ENCODE results near the gene IL1A. TPM values are rescaled to one million over a fixed set of nuclear protein-coding genes. Genes with fewer than 3 reads are reported as not detected.

IL1A gene
- total and polyA plus RNA-seq, 10 of the 15 experiments (the other 5 are each of a cell fraction or from before 2014, with no cell fraction given) = 0.10 to 8.7 (median 6.9) TPM

DNA sequence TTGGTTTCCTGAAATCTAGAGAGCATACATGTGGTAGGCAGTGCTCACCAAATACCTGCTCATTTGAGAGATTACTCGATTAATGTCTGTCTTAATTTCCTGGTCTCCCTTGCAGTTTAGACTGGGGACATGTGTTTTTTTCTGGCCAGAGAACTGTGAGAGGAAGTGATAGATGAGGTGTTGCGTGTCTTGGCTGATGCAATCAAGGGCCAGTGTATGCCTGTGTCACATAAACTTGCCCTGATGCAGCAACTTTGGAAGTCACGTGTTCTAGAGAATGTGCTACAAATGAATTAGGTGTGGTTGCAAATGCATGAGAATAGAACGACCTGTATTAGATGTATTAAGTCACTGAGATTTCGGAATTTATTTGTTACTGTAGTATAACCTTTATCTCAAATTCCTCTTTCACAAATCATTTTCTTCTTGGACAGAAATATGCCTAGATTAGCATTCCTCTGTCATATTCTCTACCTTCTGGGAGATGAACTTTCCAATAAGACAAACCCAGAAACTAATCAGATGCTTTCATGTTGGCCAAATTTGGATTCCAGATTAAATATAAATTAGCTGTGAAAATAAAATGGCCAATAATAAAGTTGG lies 9.9 kb upstream of the IL1A start:
- ChIA-PET CTCF (interaction anchor here (0.6 to 0.9 kb wide), 4 partner anchors 11 to 91 kb away, joined by 3 to 5 read pairs (median 4); no protein-coding TSS in a partner anchor), RAD21 (ENCODE audit: unreplicated experiment) (interaction anchor here (0.6 to 1.6 kb wide), 10 partner anchors 10 to 147 kb away, joined by 3 to 7 read pairs (median 4); partner anchors contain the start of gene IL1A), SMC1A (ENCODE audit: uncharacterized antibody, unreplicated experiment) (interaction anchor here (0.7 to 6.5 kb wide), 10 partner anchors 9 to 146 kb away, joined by 3 to 57 read pairs (median 4); partner anchors contain the start of gene IL1A), POLR2A (interaction anchor here (1.1 to 2.1 kb wide), 4 partner anchors 9 to 39 kb away, joined by 4 to 7 read pairs (median 4); partner anchors contain the start of gene IL1A)
- H3K79me2 ChIP-seq (ENCODE audit: control insufficient read depth, insufficient read depth, low read length) = no peaks in the 10 kb centered on the region
- DNase-seq (ENCODE audit: low read depth, low spot score) (no peak), FAIRE-seq (peak; percentile 56), ATAC-seq (peak; percentile 83)
- no TSS peak for BruUV-seq (replicated peaks)
- H3K4me2 ChIP-seq (ENCODE audit: control insufficient read depth, insufficient read depth) = peak overlapping the region; percentile 47; the same call in 1 of the 2 replicates
- 39% methylated on average over 5 of the region's 5 CpGs for WGBS (ENCODE audit: insufficient coverage, insufficient replicate concordance, low lambda C conversion rate, missing lambda C conversion rate)
- H3K4me3 ChIP-seq = no peak overlapping the region
- in situ Hi-C loops (cut with MboI) (no loop called here), intact Hi-C loops (cut with micrococcal nuclease; ENCODE audit: unreplicated experiment) (no loop called here)
- H3K27me3 ChIP-seq (replicated peaks in 1 of 2; ENCODE audit: control insufficient read depth in 2 of 2, insufficient read depth in 2 of 2, low read length in 1 of 2) = no peaks in the 10 kb centered on the region
- peak overlapping the region; percentile 67 for H2AFZ ChIP-seq (ENCODE audit: control insufficient read depth, low read depth, low read length)
- H3K27ac ChIP-seq (ENCODE audit: control insufficient read depth, insufficient read depth) = peak overlapping the region; percentile 64
- H4K20me1 ChIP-seq (ENCODE audit: control insufficient read depth, insufficient read depth) = no peaks in the 10 kb centered on the region
- H3K9ac ChIP-seq (ENCODE audit: control insufficient read depth, insufficient read depth, low read length) = no peak overlapping the region
- H3K9me3 ChIP-seq (replicated peaks; ENCODE audit: control insufficient read depth, insufficient read depth, low read length) = peaks cover 2% of the 10 kb centered on the region; the same call in 2 of the 3 replicates
- H3K4me1 ChIP-seq (ENCODE audit: control insufficient read depth, insufficient read depth, low read length) = peaks cover 13% of the 10 kb centered on the region
- no peaks in the 10 kb centered on the region for H3K36me3 ChIP-seq (ENCODE audit: control insufficient read depth in 2 of 2, insufficient read depth in 2 of 2, low read length in 1 of 2)
- TF ChIP-seq SPI1 (IDR thresholded peaks at IDR 0.05; ENCODE audit: borderline replicate concordance, insufficient read depth, low read depth, low read length) (peak; percentile 78; the same call in 1 of the 2 replicates), ATF7 (IDR thresholded peaks at IDR 0.05; ENCODE audit: low read depth) (peak; percentile 43; the same call in 1 of the 2 replicates), ETV6 (conservative IDR thresholded peaks at IDR 0.05 in 1 of 2, IDR thresholded peaks at IDR 0.05 in 1 of 2; ENCODE audit: borderline replicate concordance in 1 of 2, low read depth in 1 of 2) (peak in 1 of 2 experiments; percentile 56; a peak in 2 of 4 replicates), MYB (IDR thresholded peaks at IDR 0.05; ENCODE audit: borderline replicate concordance, low read depth, low read length) (no peak), CREB1 (IDR thresholded peaks at IDR 0.05; ENCODE audit: low read depth) (peak; percentile 97), NFYB (IDR thresholded peaks at IDR 0.05; ENCODE audit: insufficient read depth, low read depth, low read length) (no peak), EZH2 (IDR thresholded peaks at IDR 0.05; ENCODE audit: borderline replicate concordance, control insufficient read depth, low read depth, low read length) (no peak), CEBPB (IDR thresholded peaks at IDR 0.05; ENCODE audit: borderline replicate concordance in 1 of 2, low read depth in 2 of 2, low read length in 2 of 2) (peak in 1 of 2 experiments; percentile 88; a peak in 1 of 4 replicates), RAD51 (IDR thresholded peaks at IDR 0.05) (peak; percentile 82), CREM (IDR thresholded peaks at IDR 0.05; ENCODE audit: low read depth) (peak; percentile 94), SMAD1 (IDR thresholded peaks at IDR 0.05; ENCODE audit: low read depth, partially characterized antibody) (no peak), USF1 (IDR thresholded peaks at IDR 0.05; ENCODE audit: borderline replicate concordance, extremely low read length, insufficient read depth, low read depth, low read length) (peak; percentile 49), RUNX3 (IDR thresholded peaks at IDR 0.05; ENCODE audit: low read length) (peak; percentile 40), NRF1 (conservative IDR thresholded peaks at IDR 0.05; ENCODE audit: low read depth, low read length) (no peak)
- TF ChIP-seq, protein P1, sequence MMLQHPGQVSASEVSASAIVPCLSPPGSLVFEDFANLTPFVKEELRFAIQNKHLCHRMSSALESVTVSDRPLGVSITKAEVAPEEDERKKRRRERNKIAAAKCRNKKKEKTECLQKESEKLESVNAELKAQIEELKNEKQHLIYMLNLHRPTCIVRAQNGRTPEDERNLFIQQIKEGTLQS (IDR thresholded peaks at IDR 0.05; ENCODE audit: borderline replicate concordance, extremely low read depth, low read depth, low read length) = 0 out of 2 replicates have a peak, but pooled peaks have one; percentile 33
- TF ChIP-seq, protein P2, sequence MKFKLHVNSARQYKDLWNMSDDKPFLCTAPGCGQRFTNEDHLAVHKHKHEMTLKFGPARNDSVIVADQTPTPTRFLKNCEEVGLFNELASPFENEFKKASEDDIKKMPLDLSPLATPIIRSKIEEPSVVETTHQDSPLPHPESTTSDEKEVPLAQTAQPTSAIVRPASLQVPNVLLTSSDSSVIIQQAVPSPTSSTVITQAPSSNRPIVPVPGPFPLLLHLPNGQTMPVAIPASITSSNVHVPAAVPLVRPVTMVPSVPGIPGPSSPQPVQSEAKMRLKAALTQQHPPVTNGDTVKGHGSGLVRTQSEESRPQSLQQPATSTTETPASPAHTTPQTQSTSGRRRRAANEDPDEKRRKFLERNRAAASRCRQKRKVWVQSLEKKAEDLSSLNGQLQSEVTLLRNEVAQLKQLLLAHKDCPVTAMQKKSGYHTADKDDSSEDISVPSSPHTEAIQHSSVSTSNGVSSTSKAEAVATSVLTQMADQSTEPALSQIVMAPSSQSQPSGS (IDR thresholded peaks at IDR 0.05; ENCODE audit: low read length) = peak; percentile 15; the same call in 1 of the 2 replicates

Data from GM12878 (cell line).